Sigmoid colon (tissue), 4 donors: ENCODE results near the gene PRKD2.

Experiments
- CTCF ChIP-seq, 4 experiments: fragments of 450-650 bp in 3 of 4; fragments of 200-600 bp in 1 of 4; IDR thresholded peaks; one replicate each; pipeline ENCODE4 v1.5.1; 2016 to 2019; ENCODE audit warnings: antibody characterized with exemption in 4 of 4, mild to moderate bottlenecking in 3 of 4, moderate library complexity in 2 of 4
- POLR2A ChIP-seq, 2 donors: fragments of 450-650 bp; IDR thresholded peaks; one replicate each; pipeline ENCODE4 v1.6.1; 2016; ENCODE audit warnings: antibody characterized with exemption in 2 of 2, mild to moderate bottlenecking in 2 of 2, moderate library complexity in 2 of 2
- POLR2AphosphoS5 ChIP-seq, 4 donors: sonication (generic); formaldehyde crosslinking; IDR thresholded peaks; one replicate each; pipeline ENCODE4 v1.6.1; 2017; ENCODE audit warnings: antibody characterized with exemption in 4 of 4

- TF ChIP-seq CTCF (IDR thresholded peaks at IDR 0.05), result no peak
- TF ChIP-seq POLR2AphosphoS5 (IDR thresholded peaks at IDR 0.05), result no peak
- TF ChIP-seq POLR2A (IDR thresholded peaks at IDR 0.05), result no peak
Measured at GRCh38 chr19:46759206-46759605, 42.3 kb upstream of the PRKD2 start.
